Measurements from ENCODE around the gene MAGEB4. TPM values are rescaled to one million over a fixed set of nuclear protein-coding genes. Genes with fewer than 3 reads are reported as not detected.

MAGEB4 gene
- total RNA-seq, 1 experiment from 2014 or later = not detected

DNA sequence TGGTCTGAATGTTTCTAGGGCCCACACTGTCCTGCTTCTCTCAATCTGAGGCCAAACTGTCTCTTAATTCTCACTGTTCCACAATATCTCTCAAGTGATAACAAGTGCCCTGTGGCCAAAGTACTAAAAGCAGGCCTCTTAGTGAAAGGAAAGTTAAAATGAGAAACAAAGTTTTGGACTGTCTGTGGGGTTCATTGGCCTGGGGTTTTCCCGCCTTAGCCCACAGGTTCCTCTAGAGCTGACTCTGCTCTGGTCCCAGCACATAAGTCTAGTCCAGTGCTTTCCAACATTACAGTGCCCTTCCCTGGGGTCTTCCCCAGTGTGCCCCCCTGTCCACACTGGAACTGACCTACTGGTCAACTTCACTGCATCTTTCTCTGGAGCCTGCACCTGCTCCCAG lies 11.5 kb downstream of the MAGEB4 start:
- ChIA-PET POLR2A (no interaction called here), RAD21 (ENCODE audit: low non-redundant PET in 1 of 2, low total read pairs in 2 of 2, uncharacterized antibody in 2 of 2, unreplicated experiment in 2 of 2) (no interaction called here), CTCF (no interaction called here)
- Histone ChIP-seq H2AFZ (ENCODE audit: low read depth, low read length, poor library complexity, severe bottlenecking) (no peak overlapping the region), H3K4me3 (replicated peaks in 1 of 2; ENCODE audit: low read depth in 1 of 2, low read length in 2 of 2) (no peak overlapping the region), H3K36me3 (ENCODE audit: control insufficient read depth in 1 of 2, insufficient read depth in 2 of 2, low read length in 2 of 2) (no peaks in the 10 kb centered on the region), H3K4me1 (ENCODE audit: control insufficient read depth in 1 of 2, insufficient read depth in 2 of 2, low read length in 2 of 2) (no peaks in the 10 kb centered on the region), H3K9ac (ENCODE audit: low read length) (no peak overlapping the region), H4K20me1 (ENCODE audit: insufficient read depth) (no peaks in the 10 kb centered on the region), H3K27ac (ENCODE audit: low read depth, low read length) (no peak overlapping the region), H3K4me2 (ENCODE audit: low read length) (no peak overlapping the region), H3K79me2 (ENCODE audit: insufficient read depth, low read length) (no peaks in the 10 kb centered on the region), H3K9me3 (ENCODE audit: control insufficient read depth in 1 of 2, insufficient read depth in 1 of 2, low read depth in 1 of 2, low read length in 2 of 2) (no peaks in the 10 kb centered on the region), H3K9me2 (ENCODE audit: insufficient read depth) (no peaks in the 10 kb centered on the region), H3K27me3 (ENCODE audit: insufficient read depth, low read length) (no peaks in the 10 kb centered on the region)
- intact Hi-C loops (cut with micrococcal nuclease) = no loop called here
- DNase-seq (ENCODE audit: low read depth, low spot score) (no peak), ATAC-seq (no peak)
- BruUV-seq (replicated peaks) = no TSS peak
- TF ChIP-seq ZNF274 (IDR thresholded peaks at IDR 0.05; ENCODE audit: low read depth, low read length) (no peak), EZH2phosphoT487 (IDR thresholded peaks at IDR 0.05; ENCODE audit: borderline replicate concordance) (no peak), CBX3 (IDR thresholded peaks at IDR 0.05; ENCODE audit: low read depth) (no peak), POLR2AphosphoS5 (IDR thresholded peaks at IDR 0.05; ENCODE audit: low read depth, low read length) (no peak), ZFX (IDR thresholded peaks at IDR 0.05) (no peak)
- TF ChIP-seq, protein P1, sequence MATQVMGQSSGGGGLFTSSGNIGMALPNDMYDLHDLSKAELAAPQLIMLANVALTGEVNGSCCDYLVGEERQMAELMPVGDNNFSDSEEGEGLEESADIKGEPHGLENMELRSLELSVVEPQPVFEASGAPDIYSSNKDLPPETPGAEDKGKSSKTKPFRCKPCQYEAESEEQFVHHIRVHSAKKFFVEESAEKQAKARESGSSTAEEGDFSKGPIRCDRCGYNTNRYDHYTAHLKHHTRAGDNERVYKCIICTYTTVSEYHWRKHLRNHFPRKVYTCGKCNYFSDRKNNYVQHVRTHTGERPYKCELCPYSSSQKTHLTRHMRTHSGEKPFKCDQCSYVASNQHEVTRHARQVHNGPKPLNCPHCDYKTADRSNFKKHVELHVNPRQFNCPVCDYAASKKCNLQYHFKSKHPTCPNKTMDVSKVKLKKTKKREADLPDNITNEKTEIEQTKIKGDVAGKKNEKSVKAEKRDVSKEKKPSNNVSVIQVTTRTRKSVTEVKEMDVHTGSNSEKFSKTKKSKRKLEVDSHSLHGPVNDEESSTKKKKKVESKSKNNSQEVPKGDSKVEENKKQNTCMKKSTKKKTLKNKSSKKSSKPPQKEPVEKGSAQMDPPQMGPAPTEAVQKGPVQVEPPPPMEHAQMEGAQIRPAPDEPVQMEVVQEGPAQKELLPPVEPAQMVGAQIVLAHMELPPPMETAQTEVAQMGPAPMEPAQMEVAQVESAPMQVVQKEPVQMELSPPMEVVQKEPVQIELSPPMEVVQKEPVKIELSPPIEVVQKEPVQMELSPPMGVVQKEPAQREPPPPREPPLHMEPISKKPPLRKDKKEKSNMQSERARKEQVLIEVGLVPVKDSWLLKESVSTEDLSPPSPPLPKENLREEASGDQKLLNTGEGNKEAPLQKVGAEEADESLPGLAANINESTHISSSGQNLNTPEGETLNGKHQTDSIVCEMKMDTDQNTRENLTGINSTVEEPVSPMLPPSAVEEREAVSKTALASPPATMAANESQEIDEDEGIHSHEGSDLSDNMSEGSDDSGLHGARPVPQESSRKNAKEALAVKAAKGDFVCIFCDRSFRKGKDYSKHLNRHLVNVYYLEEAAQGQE (IDR thresholded peaks at IDR 0.05; ENCODE audit: low read depth) = no peak
- TF ChIP-seq, protein P2, sequence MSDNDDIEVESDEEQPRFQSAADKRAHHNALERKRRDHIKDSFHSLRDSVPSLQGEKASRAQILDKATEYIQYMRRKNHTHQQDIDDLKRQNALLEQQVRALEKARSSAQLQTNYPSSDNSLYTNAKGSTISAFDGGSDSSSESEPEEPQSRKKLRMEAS (IDR thresholded peaks at IDR 0.05) = no peak

DNA sequence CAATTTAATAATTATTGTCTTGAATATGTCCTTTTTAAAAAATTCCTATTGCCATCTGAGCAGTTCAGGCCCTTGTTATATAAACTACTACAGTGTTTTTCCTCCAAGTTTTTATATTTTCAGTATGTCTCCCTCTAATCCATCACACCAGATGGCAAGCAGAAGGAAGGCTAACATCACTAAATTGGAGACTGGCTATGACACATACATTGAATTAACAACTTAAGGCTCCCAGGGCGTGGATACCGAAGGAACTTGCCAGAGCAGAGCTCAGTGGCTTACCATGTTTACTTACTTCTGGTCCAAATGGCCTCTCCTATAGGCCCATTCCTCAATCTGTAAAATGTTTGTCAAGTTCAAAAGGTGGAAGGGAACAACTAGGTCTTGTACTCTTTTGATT lies 18.1 kb downstream of the MAGEB4 start:
- no peaks in the 10 kb centered on the region for H3K9me3 ChIP-seq (ENCODE audit: control insufficient read depth in 1 of 2, insufficient read depth in 1 of 2, low read depth in 1 of 2, low read length in 2 of 2)

More for the DNA sequence above, 18.1 kb downstream of the MAGEB4 start:
- no peak for TF ChIP-seq FOSL1 (IDR thresholded peaks at IDR 0.05; ENCODE audit: low read depth)
- TF ChIP-seq, protein P3, sequence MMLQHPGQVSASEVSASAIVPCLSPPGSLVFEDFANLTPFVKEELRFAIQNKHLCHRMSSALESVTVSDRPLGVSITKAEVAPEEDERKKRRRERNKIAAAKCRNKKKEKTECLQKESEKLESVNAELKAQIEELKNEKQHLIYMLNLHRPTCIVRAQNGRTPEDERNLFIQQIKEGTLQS (IDR thresholded peaks at IDR 0.05) = no peak
- TF ChIP-seq ZFX (IDR thresholded peaks at IDR 0.05) = no peak
- TF ChIP-seq JUND (IDR thresholded peaks at IDR 0.05) = no peak
- no peak for TF ChIP-seq POLR2AphosphoS5 (IDR thresholded peaks at IDR 0.05; ENCODE audit: low read depth, low read length)
- TF ChIP-seq RAD21 (IDR thresholded peaks at IDR 0.05; ENCODE audit: low read depth) = no peak
- TF ChIP-seq POLR2A (IDR thresholded peaks at IDR 0.05; ENCODE audit: borderline replicate concordance, extremely low read depth, insufficient read depth, insufficient read length) = no peak
- TF ChIP-seq CBX3 (IDR thresholded peaks at IDR 0.05; ENCODE audit: low read depth) = no peak
- no peak for TF ChIP-seq EZH2 (IDR thresholded peaks at IDR 0.05)
- TF ChIP-seq SRF (IDR thresholded peaks at IDR 0.05; ENCODE audit: low read depth) = no peak
- no peak for TF ChIP-seq TCF7L2 (IDR thresholded peaks at IDR 0.05; ENCODE audit: borderline replicate concordance, extremely low read depth, insufficient read depth, insufficient read length)
- TF ChIP-seq EGR1 (IDR thresholded peaks at IDR 0.05; ENCODE audit: low read depth) = no peak
- no peak overlapping the region for H2AFZ ChIP-seq (ENCODE audit: low read depth, low read length, poor library complexity, severe bottlenecking)
- no peak overlapping the region for H3K9ac ChIP-seq (ENCODE audit: low read length)
- ChIA-PET POLR2A (no interaction called here), RAD21 (ENCODE audit: low non-redundant PET in 1 of 2, low total read pairs in 2 of 2, uncharacterized antibody in 2 of 2, unreplicated experiment in 2 of 2) (no interaction called here), CTCF (no interaction called here)
- no peak overlapping the region for H3K4me2 ChIP-seq (ENCODE audit: low read length)
- no peaks in the 10 kb centered on the region for H3K4me1 ChIP-seq (ENCODE audit: control insufficient read depth in 1 of 2, insufficient read depth in 2 of 2, low read length in 2 of 2)
- H3K79me2 ChIP-seq (ENCODE audit: insufficient read depth, low read length) = no peaks in the 10 kb centered on the region
- intact Hi-C loops (cut with micrococcal nuclease) = no loop called here
- H3K27ac ChIP-seq (ENCODE audit: low read depth, low read length) = no peak overlapping the region
- no TSS peak for BruUV-seq (replicated peaks)
- H3K27me3 ChIP-seq (ENCODE audit: insufficient read depth, low read length) = no peaks in the 10 kb centered on the region
- ATAC-seq = no peak
- H3K4me3 ChIP-seq (replicated peaks in 1 of 2; ENCODE audit: low read depth in 1 of 2, low read length in 2 of 2) = no peak overlapping the region
- H3K9me2 ChIP-seq (ENCODE audit: insufficient read depth) = no peaks in the 10 kb centered on the region
- DNase-seq (ENCODE audit: low read depth, low spot score) = no peak
- H4K20me1 ChIP-seq (ENCODE audit: insufficient read depth) = no peaks in the 10 kb centered on the region
- H3K36me3 ChIP-seq (ENCODE audit: control insufficient read depth in 1 of 2, insufficient read depth in 2 of 2, low read length in 2 of 2) = no peaks in the 10 kb centered on the region
